ENCODE results near the gene SSTR5. TPM values are rescaled to one million over a fixed set of nuclear protein-coding genes. Genes with fewer than 3 reads are reported as not detected.

Gene SSTR5
- total RNA-seq, 1 donor from 2014 or later = 0.43 TPM

DNA sequence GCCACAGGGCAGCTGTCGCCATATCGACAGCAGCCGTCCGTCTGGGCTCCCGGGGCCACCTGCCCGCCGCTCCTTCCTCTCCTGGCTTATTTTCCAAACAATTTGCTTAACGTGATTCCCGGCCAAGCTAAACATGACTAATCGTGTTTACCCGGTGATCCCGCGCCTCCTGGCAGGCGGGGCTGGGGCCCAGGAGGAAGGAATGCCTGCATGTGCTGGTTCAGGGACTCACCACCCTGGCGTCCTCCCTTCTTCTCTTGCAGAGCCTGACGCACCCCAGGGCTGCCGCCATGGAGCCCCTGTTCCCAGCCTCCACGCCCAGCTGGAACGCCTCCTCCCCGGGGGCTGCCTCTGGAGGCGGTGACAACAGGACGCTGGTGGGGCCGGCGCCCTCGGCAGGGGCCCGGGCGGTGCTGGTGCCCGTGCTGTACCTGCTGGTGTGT, 6.1 kb downstream of the SSTR5 start:
- H3K27ac Mint-ChIP-seq = no peak overlapping the region

DNA sequence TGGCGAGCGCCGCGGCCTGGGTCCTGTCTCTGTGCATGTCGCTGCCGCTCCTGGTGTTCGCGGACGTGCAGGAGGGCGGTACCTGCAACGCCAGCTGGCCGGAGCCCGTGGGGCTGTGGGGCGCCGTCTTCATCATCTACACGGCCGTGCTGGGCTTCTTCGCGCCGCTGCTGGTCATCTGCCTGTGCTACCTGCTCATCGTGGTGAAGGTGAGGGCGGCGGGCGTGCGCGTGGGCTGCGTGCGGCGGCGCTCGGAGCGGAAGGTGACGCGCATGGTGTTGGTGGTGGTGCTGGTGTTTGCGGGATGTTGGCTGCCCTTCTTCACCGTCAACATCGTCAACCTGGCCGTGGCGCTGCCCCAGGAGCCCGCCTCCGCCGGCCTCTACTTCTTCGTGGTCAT, 6.8 kb downstream of the SSTR5 start:
- no peak overlapping the region for H3K4me3 Mint-ChIP-seq
- DNase-seq (ENCODE audit: extremely low spot score, unreplicated experiment) = no peak
- TF ChIP-seq, protein P1, sequence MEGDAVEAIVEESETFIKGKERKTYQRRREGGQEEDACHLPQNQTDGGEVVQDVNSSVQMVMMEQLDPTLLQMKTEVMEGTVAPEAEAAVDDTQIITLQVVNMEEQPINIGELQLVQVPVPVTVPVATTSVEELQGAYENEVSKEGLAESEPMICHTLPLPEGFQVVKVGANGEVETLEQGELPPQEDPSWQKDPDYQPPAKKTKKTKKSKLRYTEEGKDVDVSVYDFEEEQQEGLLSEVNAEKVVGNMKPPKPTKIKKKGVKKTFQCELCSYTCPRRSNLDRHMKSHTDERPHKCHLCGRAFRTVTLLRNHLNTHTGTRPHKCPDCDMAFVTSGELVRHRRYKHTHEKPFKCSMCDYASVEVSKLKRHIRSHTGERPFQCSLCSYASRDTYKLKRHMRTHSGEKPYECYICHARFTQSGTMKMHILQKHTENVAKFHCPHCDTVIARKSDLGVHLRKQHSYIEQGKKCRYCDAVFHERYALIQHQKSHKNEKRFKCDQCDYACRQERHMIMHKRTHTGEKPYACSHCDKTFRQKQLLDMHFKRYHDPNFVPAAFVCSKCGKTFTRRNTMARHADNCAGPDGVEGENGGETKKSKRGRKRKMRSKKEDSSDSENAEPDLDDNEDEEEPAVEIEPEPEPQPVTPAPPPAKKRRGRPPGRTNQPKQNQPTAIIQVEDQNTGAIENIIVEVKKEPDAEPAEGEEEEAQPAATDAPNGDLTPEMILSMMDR (conservative IDR thresholded peaks at IDR 0.05) = no peak
- H3K27ac Mint-ChIP-seq = no peak overlapping the region
- no peaks in the 10 kb centered on the region for H3K9me3 Mint-ChIP-seq
- H3K36me3 Mint-ChIP-seq = no peaks in the 10 kb centered on the region
- H3K4me1 Mint-ChIP-seq (ENCODE audit: unreplicated experiment) = peaks cover 8% of the 10 kb centered on the region
- peaks cover 17% of the 10 kb centered on the region for H3K27me3 Mint-ChIP-seq

More for the DNA sequence above, 6.1 kb downstream of the SSTR5 start:
- no peak for DNase-seq (ENCODE audit: extremely low spot score, unreplicated experiment)
- H3K9me3 Mint-ChIP-seq = no peaks in the 10 kb centered on the region
- H3K27me3 Mint-ChIP-seq = peaks cover 17% of the 10 kb centered on the region
- H3K4me3 Mint-ChIP-seq = no peak overlapping the region
- TF ChIP-seq, protein P1 (conservative IDR thresholded peaks at IDR 0.05) = no peak
- H3K4me1 Mint-ChIP-seq (ENCODE audit: unreplicated experiment) = peaks cover 8% of the 10 kb centered on the region
- no peaks in the 10 kb centered on the region for H3K36me3 Mint-ChIP-seq

DNA sequence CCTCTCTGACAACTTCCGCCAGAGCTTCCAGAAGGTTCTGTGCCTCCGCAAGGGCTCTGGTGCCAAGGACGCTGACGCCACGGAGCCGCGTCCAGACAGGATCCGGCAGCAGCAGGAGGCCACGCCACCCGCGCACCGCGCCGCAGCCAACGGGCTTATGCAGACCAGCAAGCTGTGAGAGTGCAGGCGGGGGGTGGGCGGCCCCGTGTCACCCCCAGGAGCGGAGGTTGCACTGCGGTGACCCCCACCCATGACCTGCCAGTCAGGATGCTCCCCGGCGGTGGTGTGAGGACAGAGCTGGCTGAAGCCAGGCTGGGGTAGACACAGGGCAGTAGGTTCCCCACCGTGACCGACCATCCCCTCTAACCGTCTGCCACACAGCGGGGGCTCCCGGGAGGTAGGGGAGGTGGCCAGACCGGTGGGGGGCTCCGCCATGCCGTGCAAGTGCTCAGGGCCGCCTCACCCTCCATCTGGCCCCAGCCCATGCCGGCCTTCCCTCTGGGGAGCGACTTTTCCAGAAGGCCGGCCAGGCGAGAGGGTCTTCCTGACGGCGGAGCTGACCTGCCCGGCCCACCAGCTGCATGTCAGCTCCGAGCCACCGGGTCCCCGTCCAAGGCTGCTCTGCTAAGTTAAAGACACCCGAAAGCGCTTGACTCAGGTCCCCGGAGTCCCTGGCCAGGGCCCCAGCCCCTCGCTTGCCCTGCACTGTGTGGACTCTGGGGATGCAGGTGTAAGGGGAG, 7.4 kb downstream of the SSTR5 start:
- no peak overlapping the region for H3K4me3 Mint-ChIP-seq
- H3K4me1 Mint-ChIP-seq (ENCODE audit: unreplicated experiment) = peaks cover 8% of the 10 kb centered on the region
- peaks cover under 1% of the 10 kb centered on the region for H3K9me3 Mint-ChIP-seq
- peaks cover 15% of the 10 kb centered on the region for H3K27me3 Mint-ChIP-seq
- no peak overlapping the region for H3K27ac Mint-ChIP-seq
- TF ChIP-seq, protein P1 (conservative IDR thresholded peaks at IDR 0.05) = no peak
- no peak for DNase-seq (ENCODE audit: extremely low spot score, unreplicated experiment)
- no peaks in the 10 kb centered on the region for H3K36me3 Mint-ChIP-seq

GRCh38 chr16:1080801-1081733, 8.5 kb downstream of the SSTR5 start:
- no peaks in the 10 kb centered on the region for H3K36me3 Mint-ChIP-seq
- H3K4me3 Mint-ChIP-seq = no peak overlapping the region
- H3K9me3 Mint-ChIP-seq = peaks cover 9% of the 10 kb centered on the region
- no peak for DNase-seq (ENCODE audit: extremely low spot score, unreplicated experiment)
- H3K27me3 Mint-ChIP-seq = peaks cover 18% of the 10 kb centered on the region
- no peak overlapping the region for H3K27ac Mint-ChIP-seq
- H3K4me1 Mint-ChIP-seq (ENCODE audit: unreplicated experiment) = peaks cover 8% of the 10 kb centered on the region
- TF ChIP-seq, protein P1 (conservative IDR thresholded peaks at IDR 0.05) = no peak

GRCh38 chr16:1081734-1082265, 9.3 kb downstream of the SSTR5 start:
- no peaks in the 10 kb centered on the region for H3K36me3 Mint-ChIP-seq
- peaks cover 2% of the 10 kb centered on the region for H3K4me1 Mint-ChIP-seq (ENCODE audit: unreplicated experiment)
- H3K9me3 Mint-ChIP-seq = peaks cover 9% of the 10 kb centered on the region
- TF ChIP-seq, protein P1 (conservative IDR thresholded peaks at IDR 0.05) = no peak
- H3K27ac Mint-ChIP-seq = no peak overlapping the region
- no peak for DNase-seq (ENCODE audit: extremely low spot score, unreplicated experiment)
- no peak overlapping the region for H3K4me3 Mint-ChIP-seq
- peaks cover 11% of the 10 kb centered on the region for H3K27me3 Mint-ChIP-seq

Measured in type B pancreatic cell (in vitro differentiated cells).